HG02885 (cell line): ENCODE measurements around the gene PLB1.

Experiments
- ATAC-seq: cut with Tn5 transposase; IDR thresholded peaks from one replicate; pipeline ENCODE4 v1.9.1; 2021; ENCODE audit warnings: mild to moderate bottlenecking; ENCODE audit not compliant: unreplicated experiment, poor library complexity

The PLB1 gene

DNA sequence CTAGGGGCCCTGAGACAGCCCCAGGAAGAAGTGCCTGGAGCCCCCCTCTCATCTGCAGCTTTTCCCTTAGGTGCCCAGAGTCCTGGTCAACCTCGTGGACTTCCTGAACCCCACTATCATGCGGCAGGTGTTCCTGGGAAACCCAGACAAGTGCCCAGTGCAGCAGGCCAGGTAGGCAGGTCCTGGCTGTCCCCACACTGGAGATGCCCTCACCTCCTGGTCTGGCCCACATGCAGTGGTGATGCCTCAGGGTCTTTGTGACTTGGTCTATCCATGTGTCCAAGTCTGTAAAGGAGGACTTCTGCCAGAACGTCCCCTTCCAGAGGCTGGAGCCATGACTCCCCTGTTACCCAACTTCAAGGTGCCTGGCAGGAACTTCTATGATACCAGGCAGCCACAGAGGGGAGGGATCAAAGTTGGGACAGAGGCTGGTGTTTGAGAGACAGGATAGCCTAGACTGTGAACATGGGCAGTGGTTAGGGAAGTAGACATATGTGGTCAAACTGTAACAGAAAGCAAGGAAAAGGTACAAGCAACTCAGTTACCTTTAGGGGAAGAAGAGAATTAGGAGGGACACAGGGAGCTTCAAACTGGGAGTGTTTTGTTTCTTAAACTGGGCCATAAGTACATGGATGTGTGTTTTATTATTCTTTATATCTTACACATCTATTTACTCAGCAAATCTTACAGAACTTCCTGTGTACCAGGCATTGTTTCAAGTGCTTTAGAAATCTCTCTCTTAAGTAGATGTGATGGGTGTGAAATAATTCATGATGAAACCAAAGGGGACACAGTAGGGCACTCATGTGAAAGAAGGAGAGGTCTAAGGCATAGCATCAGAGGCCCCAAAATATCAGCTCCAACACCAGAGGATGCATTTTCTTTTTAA, 107.1 kb downstream of the PLB1 start:
- no peak for ATAC-seq

DNA sequence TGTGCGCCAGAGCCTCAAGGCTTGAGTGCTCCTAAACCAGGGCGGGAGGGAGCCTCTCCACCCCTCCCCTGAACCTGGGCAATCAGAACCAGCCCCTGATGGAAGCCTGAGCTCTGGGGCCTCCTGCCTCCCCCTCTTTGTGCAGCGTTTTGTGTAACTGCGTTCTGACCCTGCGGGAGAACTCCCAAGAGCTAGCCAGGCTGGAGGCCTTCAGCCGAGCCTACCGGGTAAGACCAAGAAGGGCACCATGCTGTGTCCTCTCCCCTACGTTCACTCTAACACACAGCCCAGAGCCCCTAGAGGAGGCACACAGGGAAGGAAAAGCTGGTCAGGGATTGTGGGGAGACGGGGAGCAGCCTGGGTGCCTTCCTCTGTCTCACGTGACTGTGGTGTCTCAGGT, 108.0 kb downstream of the PLB1 start:
- ATAC-seq = no peak

DNA sequence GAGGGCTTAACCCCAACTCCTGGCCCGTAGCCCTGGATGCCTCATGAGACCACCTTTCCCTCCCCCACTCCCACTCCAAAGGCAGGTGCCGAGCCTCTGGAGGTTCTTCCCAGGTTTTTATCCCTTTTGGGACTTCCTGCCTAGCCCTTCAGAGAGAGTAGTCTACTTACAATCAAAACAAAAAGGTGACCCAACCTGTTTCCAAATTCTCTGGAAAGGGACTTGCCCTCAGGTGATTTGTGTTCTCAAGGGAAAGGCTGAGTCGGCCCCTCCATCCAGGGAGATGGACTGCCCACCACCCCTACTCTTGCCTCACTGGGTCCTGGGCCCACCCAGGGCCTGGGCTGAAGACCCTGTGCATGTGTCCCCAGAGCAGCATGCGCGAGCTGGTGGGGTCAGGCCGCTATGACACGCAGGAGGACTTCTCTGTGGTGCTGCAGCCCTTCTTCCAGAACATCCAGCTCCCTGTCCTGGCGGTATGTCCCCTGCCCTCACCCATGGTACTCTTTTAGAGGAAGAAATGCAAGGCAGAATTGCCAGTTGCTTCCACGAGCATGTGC, 108.5 kb downstream of the PLB1 start:
- ATAC-seq = no peak

DNA sequence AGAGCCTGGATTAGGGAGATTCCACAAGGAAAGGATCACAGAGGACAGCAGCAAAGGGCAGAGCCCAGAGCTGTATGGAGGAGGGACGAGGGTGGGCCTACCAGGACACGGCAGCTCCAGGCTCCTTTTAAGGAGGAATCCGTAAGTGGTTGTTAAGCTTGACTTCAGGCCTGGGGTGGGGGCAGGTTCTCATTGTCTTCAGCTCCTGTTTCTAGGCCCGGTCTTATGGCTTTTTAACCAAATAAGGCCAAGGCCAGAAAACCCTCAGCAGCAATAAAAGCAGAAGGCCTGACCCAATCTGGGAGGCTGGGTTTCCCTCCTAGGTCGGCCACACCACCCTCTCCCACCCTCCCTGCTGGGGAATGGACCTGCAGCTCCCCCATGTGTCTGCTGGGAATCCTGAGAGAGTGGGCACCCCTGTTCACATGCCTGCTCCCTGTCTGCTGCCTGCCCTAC, 111.2 kb downstream of the PLB1 start:
- ATAC-seq = no peak

DNA sequence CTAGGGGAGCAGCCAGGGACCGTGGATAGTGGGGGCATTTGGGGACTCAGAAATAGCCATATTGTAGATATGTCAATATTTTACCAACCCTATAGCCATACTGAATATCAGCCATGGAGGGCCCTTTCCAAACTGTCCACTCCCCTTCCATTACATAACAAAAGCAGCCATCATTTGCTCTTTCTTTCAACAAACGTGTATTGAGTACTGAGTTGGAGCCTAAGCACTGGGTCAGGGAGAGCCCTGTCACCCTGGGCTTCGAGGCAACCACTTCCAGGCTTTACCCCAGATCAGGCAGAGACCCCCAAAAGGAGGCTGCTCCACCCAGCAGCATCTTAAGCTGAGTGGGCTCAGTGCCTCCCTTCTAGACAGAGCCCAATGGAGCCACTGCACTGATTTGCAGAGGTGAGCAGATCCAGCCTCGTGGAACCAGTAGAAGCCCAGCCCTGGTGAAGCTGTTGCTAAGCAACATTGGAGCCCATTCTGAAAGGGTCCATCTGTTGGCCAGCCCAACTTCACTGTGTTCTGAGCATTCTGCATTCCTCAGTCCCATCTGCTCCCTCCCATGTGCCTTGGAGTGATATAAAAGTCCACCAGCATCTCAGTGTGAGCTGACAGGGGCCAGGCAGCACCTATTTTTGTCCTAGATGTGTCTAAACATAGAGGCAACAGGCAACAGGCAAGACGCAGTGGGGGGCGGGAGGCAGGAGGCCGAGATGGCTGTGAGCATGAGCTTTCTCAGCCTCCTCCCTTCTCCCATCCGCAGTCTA, 112.1 kb downstream of the PLB1 start:
- ATAC-seq = no peak

DNA sequence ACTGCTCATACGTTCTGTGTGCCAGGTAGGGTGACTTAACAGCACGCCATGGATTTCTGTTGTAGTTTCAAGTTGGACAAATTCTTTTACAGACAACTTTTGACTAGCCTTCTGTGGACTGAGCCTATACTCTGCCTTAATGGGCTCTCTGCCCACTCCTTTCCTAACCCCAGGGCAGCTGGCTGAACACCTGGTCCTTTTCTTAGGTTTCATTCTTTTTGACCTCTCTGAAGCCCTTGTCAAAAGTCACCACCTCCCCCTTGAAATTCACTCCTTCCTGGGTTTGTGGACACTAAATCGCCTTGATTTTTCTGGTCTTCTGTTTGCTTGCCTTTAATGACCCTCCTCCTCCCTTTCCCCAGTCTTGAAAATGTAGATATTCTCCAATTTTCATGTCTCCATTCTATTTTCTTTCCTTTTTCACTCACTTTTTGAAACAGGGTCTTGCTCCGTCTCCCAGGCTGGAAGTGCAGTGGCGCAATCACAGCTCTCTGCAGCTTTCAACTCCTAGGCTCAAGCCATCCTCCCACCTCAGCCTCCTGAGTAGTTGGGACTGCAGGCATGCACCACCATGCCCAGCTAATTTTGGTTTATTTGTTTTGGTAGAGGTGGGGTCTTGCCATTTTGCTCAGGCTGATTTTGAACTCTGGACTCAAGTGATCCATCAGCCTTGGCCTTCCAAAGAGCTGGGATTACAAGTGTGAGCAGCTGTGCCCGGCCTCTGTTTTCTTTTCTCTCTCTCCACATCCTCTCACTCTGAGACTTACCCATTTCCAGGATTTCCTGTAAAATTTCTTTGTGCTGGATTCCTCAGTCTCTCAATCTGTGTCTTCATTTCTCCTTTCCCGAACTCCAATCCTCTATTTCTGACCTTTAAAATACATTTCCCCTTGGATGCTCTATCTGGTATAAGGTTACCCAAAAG, 112.9 kb downstream of the PLB1 start:
- no peak for ATAC-seq

DNA sequence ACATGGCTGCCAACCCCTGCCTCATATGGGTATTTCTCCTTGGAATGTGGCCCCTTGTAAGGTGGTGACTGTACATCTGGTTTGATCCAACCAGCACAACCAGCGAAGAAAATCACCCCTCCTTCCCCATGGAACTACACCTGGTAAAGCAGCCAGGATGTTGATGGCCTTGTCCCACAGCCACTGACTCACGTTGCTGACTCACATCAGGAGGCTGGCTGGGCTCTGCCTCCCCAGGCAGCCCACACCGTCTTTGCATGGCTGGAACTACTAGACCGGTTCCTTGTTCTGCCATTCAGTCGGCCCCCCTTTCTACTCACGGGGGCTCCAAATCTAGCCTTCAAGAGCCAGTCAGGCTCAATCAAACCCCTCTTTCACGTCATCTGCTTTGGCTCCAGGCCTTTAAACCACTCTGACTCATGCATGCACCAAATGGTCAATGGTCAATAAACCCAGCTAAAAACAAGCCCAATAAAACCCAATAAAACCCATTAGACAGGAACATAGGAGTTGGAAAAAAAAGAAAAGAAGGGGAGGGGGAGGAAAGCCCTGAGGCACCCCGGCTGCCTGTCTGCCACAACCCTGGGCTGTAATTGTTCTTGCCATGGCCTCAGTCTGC, 114.8 kb downstream of the PLB1 start:
- peak; percentile 56 for ATAC-seq

DNA sequence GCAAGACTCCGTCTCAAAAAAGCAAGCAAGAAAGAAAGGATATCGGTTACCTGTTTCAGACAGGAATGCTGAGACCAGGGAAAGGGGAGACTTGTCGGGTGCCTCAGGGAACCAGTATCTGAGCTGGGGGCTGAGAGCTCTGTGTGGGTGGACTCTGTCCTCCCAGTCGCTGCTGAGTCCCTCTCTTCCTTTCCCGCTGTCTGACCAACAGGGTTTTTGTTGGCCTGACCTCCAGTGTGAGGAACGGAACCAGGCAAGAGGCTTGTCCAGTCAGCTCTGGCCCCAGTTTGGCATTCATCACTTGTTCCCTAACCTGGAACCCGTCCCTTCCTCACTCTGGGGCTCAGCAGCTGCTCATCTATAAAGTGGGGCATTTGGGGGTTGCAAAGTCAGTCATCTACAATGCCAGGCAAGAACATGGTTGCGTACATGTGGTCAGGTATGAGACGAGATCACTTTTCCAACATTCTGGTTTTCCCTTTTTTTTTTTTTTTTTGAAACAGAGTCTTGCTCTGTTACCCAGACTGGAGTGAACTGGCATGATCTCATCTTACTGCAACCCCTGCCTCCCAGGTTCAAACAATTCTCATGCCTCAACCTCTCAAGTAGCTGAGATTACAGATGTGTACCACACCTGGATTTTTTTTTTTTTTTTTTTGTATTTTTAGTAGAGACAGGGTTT, 116.4 kb downstream of the PLB1 start:
- ATAC-seq = no peak

DNA sequence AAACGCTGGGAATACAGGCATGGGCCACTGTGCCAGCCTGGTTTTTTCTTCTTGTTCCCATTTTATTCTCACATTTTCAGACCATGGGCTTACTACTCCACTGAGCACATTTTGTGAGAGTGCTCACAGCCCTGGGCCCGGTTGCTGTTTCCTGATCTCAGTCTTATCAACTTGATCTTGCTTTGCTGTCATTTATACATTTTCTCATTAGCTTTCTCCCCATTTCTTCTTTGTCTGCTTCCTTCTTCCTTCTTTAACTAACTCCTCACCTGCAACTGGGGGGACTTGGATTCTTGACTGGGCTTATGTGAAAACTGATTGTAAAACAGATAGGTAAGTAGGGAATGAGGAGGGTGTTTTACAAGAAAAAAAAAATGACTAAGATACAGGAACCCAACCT, 117.3 kb downstream of the PLB1 start:
- ATAC-seq = no peak

DNA sequence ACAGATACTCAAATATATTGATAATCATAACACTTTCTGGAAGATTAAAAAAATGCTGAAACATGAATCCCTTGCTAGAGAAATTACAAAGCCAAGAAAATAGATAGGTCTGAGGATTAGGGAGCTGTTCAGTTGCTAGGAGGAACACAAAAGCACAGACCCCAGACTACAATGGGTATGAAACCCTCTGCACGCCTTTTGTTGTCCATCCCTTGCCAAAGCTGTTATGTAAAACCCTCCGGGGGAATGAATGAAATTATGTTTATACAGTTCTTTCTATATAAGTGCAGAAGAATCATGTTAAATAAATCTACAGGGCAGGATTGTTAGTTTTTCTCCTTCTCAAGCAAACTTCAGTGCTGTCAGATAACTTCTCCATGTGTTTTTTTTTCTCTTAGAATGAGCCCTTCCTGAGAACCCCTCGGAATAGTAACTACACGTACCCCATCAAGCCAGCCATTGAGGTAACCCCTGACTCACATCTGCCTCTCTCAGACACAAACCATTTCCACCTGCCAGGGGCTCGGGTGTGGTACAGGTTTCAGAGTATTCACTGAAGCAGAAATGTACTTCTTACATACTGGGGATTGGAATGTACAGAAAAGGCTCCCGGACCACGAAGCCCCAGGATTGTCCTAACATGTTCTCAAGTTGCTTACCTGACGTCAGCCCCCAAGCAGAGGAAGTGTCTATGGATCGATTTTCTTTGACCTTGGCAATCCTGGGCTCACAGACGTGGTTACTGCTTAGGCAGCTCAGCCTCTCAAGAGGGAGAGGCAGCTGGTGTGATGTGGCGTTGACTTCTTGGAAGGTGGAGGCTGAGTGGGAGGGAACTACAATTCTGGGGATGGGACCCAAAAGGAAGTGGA, 118.0 kb downstream of the PLB1 start:
- ATAC-seq = no peak

DNA sequence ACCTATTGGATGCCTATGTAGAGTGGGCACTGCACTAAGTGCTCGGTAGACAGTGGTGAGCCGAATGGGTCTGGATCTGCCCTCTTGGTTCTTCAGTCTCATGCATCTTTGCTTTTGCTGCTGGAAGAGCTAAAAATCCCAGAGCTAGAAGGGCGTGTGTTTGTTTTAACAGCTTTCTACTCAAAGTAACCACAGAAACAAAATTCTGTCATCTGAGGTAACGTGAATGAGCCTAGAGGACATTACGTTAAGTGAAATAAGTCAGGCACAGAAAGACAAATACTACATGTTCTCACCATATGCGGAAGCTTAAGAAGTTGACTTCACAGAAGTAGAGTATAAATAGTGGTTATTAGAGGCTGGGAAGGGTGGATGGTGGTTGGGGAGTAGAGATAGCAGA, 119.8 kb downstream of the PLB1 start:
- ATAC-seq = no peak

DNA sequence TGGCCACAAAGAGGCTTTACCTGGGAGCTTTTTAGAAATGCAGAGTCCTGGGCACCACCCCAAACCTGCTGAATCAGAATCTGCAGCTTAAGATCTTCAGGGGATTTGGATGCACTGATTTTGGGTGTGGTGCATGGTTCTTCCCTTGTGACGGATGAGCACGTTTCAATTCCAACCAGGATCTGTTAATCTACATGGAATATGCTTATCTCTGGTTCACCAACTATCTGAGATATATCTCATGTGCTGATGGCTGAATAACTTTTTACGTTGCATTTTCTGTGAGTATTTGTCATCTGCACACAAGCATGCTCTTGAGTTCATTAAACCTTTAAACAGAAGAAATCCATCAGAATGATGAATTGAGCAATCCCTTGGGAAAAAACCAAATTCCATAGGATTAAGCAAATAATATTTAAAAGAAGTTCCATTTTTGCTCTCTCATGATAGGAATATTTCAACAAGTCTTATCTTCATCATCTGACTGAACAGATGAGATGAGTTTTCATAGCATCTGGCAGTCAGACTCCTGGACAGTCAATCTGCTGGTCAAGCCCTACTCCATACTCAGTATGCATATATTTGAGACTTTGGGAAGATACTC, 120.6 kb downstream of the PLB1 start:
- no peak for ATAC-seq

DNA sequence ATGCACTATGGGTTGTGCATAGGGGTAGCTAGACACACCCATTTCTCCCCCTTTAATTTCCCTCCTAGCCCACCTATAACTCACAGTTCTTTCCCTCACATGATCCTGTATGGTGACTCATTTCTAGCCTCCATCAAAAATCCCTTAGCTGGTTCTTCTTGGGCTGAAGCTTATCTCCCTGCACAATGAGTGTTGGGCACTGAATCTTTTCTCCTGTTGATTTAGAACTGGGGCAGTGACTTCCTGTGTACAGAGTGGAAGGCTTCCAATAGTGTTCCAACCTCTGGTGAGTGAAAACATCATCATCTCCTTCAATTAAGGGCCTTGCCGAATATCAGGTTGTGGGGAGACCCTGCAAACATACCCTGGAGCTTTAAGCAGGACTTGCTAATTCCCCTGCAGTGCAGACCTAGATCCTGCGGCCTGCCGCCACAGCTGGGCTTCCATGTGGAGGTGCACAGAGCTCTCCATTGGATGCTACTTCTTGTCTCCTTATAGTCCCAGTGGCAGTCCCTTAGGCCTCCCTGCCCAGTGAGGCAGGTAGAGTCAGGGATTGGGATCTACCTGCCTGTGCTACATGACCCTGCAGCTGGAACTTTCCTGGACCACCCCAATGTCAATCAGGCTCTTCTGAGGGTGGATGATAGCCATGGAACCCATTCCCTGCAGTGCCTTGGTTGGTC, 121.8 kb downstream of the PLB1 start:
- no peak for ATAC-seq

DNA sequence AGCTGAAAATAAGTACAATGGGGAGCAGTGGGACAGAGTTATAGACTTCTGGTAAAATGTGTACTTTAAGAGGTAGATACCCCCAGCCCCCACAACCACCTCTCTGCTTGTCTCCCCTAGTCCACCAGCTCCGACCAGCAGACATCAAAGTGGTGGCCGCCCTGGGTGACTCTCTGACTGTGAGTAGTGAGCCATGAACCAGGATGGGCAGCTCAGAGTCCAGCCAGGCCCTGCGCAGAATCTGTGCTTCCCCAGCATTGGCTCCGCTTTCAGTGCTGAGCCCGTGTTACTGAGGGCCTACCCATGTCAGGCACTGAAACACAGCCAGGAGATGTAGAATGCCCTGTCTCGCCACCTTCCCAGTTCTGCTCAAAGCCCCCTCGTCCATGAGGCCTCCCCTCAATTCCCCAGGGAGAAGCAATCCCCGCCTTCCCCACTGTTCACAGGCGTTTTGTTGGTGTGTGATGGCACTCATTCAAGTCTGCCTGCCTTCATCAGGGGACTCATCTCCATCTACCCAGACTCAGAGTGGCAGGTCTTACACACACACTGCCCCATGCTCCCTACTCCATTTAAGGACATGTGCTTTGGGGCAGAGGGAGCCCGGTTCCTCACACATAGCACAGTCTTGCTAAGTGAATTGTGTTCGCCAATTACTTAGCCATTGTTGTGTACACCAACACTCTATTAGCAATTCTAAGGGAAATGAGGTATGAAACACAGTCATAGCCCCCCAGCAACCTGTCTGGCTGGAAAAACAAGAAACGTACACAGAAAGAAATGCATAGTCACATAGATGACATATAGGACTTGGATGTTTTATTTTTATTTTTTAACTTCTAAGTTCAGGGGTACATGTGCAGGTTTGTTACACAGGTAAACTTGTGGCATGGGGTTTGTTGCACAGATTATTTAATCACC, 122.6 kb downstream of the PLB1 start:
- no peak for ATAC-seq

DNA sequence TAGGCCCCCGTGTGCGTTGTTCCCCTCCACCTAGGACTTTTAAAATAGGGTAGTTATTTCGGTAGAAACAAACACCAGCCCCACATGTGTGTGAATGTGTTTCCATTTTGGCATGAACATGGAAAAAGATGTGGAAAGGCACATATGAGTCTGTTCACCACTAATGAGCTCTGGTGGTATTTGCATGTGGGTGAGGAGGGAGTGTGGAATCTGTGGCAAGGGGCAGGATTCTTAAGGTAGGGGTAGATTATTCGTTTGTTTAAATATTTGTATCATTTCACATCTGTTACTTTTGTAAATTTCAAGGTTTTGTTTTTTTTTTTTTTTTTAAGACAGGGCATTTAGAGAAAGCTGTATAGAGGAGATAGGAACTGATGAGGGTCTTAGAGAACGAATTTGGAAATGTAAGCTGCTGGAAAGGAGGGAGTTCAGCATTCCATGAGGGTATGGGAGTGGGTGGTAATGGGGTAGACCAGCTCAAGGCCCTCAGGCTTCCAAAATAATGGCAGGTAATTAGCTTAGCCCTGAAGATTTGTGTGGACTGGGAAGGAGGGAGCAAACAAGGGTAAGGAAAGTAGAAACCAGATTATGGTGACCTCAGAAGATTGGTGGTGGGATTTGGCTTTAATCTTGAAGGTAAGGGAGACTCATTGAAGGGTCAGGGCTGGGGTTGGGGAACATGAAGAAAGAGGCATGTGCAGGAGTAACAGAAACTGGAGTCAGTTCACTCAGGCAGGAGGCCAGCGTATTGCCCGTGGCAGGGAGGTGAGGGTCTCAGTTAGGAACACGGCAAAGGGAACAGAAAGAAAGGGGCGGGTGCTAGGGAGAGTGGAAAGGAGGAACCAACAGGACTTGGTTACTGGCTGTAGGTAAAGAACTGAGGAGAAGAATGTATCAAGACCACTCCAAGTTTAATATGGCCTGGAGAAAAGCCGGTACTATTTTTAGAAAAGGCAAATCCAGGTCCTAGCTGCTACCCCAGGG, 123.6 kb downstream of the PLB1 start:
- ATAC-seq = no peak
